K562 (cell line): Measurements from ENCODE around the gene NUP107. TPM values are rescaled to one million over a fixed set of nuclear protein-coding genes. Genes with fewer than 3 reads are reported as not detected.

Experiments
- ATAC-seq: fragments of 200-7000 bp; cut with Tn5 transposase; 3 replicates; pipeline ENCODE4 v1.9.1; 2020; ENCODE audit warnings: moderate library complexity
- BruUV-seq: library from RNA; stranded (reverse); fragments of 400-500 nt; replicated peaks from 2 replicates; lab custom pipeline; 2021; lab: Mats Ljungman, UMichigan
- CTCF ChIA-PET: fragments of 300-600 bp; formaldehyde crosslinking; extraction: SDS; loops from one replicate; lab custom pipeline; 2021; ENCODE audit warnings: low intra/inter-chr PET ratio; lab: Yijun Ruan, JAX
- POLR2A ChIA-PET: fragments of 300-600, 350-650 bp; sonication (Branson Sonifier 250); formaldehyde crosslinking; extraction: SDS; loops from one replicate; lab custom pipeline; 2021; ENCODE audit warnings: antibody characterized with exemption, inconsistent platforms; lab: Yijun Ruan, JAX
- DNase-seq, 4 experiments: peaks; one replicate each; pipeline versions ENCODE4 v3.0.0 to v3.0.0-alpha.2; 2011 to 2018; ENCODE audit warnings: low spot score in 3 of 4, mixed read lengths in 3 of 4; ENCODE audit errors: extremely low read depth in 1 of 4
- FAIRE-seq: peaks from 2 replicates; lab custom pipeline; 2011; peaks lifted over from hg19 to GRCh38; lab: Jason Lieb, UNC
- H2AFZ ChIP-seq: 2 replicates; pipeline ENCODE4 v1.6.0; 2011; ENCODE audit warnings: low read depth, low read length, control low read depth, inconsistent platforms
- H3K27ac ChIP-seq: fragments of 200-600 bp; 3 replicates; pipeline ENCODE4 v1.8.0; 2011; ENCODE audit warnings: low read depth, mild to moderate bottlenecking, control low read depth, inconsistent platforms, low read length, moderate library complexity, mixed read lengths; ENCODE audit errors: extremely low read depth
- H3K27me3 ChIP-seq, 2 experiments: fragments of 300-600 bp in 1 of 2; 2 replicates in 1 of 2; 3 replicates in 1 of 2; pipeline versions ENCODE4 v1.6.0 to v1.8.0; 2011; ENCODE audit warnings: inconsistent platforms in 2 of 2, low read length in 2 of 2, mild to moderate bottlenecking in 1 of 2, mixed read lengths in 1 of 2, moderate library complexity in 1 of 2; ENCODE audit not compliant: control insufficient read depth in 2 of 2, insufficient read depth in 2 of 2
- H3K36me3 ChIP-seq: fragments of 300-600 bp; 3 replicates; pipeline ENCODE4 v1.8.0; 2011; ENCODE audit warnings: mild to moderate bottlenecking, low read length, inconsistent platforms; ENCODE audit not compliant: control insufficient read depth, insufficient read depth
- H3K4me1 ChIP-seq, 2 experiments: fragments of 200-600 bp in 1 of 2; replicated peaks in 1 of 2; 2 replicates in 1 of 2; 3 replicates in 1 of 2; pipeline versions ENCODE4 v1.5.1 to v1.8.0; 2011; ENCODE audit warnings: inconsistent platforms in 2 of 2, low read length in 2 of 2, mild to moderate bottlenecking in 1 of 2, mixed read lengths in 1 of 2, moderate library complexity in 1 of 2; ENCODE audit not compliant: control insufficient read depth in 2 of 2, insufficient read depth in 2 of 2
- H3K4me2 ChIP-seq: 2 replicates; pipeline ENCODE4 v1.6.1; 2011; ENCODE audit warnings: low read length, control low read depth, inconsistent platforms, mixed read lengths; ENCODE audit not compliant: insufficient read depth
- H3K4me3 ChIP-seq: fragments of 200-600 bp; sonication (generic), shearing (Covaris generic); 2 replicates; pipeline ENCODE4 v1.5.1; 2016; ENCODE audit warnings: control low read depth, inconsistent platforms
- H3K79me2 ChIP-seq: fragments of 200-600 bp; 3 replicates; pipeline ENCODE4 v1.8.0; 2011; ENCODE audit warnings: low read length, inconsistent platforms; ENCODE audit not compliant: control insufficient read depth, insufficient read depth
- H3K9ac ChIP-seq, 2 experiments: 2 replicates each; pipeline versions ENCODE4 v1.6.0 to v1.6.1; 2011; ENCODE audit warnings: low read depth in 2 of 2, low read length in 2 of 2, control low read depth in 1 of 2, inconsistent platforms in 1 of 2, mild to moderate bottlenecking in 1 of 2, mixed read lengths in 1 of 2; ENCODE audit not compliant: insufficient read depth in 1 of 2
- H3K9me1 ChIP-seq: one replicate; pipeline ENCODE4 v1.6.0; 2011; ENCODE audit warnings: inconsistent platforms, mild to moderate bottlenecking, low read length, moderate library complexity; ENCODE audit not compliant: control insufficient read depth, insufficient read depth
- H3K9me3 ChIP-seq: replicated peaks from 2 replicates; pipeline ENCODE4 v1.5.1; 2011; ENCODE audit warnings: low read depth, low read length, inconsistent platforms; ENCODE audit not compliant: control insufficient read depth, insufficient read depth
- H4K20me1 ChIP-seq: replicated peaks from 2 replicates; pipeline ENCODE4 v1.6.1; 2011; ENCODE audit warnings: low read length, inconsistent platforms, mixed read lengths; ENCODE audit not compliant: control insufficient read depth, insufficient read depth
- ARNT ChIP-seq, 2 experiments: fragments of 450-650 bp; IDR thresholded peaks; 2 replicates each; pipeline ENCODE4 v1.6.1; 2016; ENCODE audit warnings: mild to moderate bottlenecking in 1 of 2
- CBFA2T3 ChIP-seq: fragments of 450-650 bp; IDR thresholded peaks from 2 replicates; pipeline ENCODE4 v1.6.1; 2017
- EP400 ChIP-seq: fragments of 450-650 bp; IDR thresholded peaks from 2 replicates; pipeline ENCODE4 v1.6.1; 2017; ENCODE audit warnings: antibody characterized with exemption, mild to moderate bottlenecking, moderate library complexity
- ETV1 ChIP-seq: fragments of 450-650 bp; conservative IDR thresholded peaks from 2 replicates; pipeline ENCODE4 v1.6.1; 2016; ENCODE audit warnings: missing genetic modification characterization, control low read depth, low read depth, missing compliant biosample characterization
- HLTF ChIP-seq: fragments of 450-650 bp; IDR thresholded peaks from 2 replicates; pipeline ENCODE4 v1.6.1; 2016
- JUNB ChIP-seq: fragments of 450-650 bp; formaldehyde crosslinking; conservative IDR thresholded peaks from 2 replicates; pipeline ENCODE4 v1.4.0; 2020; ENCODE audit warnings: mild to moderate bottlenecking
- LARP7 ChIP-seq: fragments of 450-650 bp; IDR thresholded peaks from 2 replicates; pipeline ENCODE4 v1.6.1; 2016
- LCOR ChIP-seq: sonication (generic); formaldehyde crosslinking; IDR thresholded peaks from 2 replicates; pipeline ENCODE4 v1.8.0; 2022; ENCODE audit warnings: mild to moderate bottlenecking, missing genetic modification reagents
- NELFE ChIP-seq: IDR thresholded peaks from 2 replicates; pipeline ENCODE4 v1.6.1; 2011; ENCODE audit warnings: mild to moderate bottlenecking; ENCODE audit not compliant: insufficient read depth, insufficient read length
- NFXL1 ChIP-seq: fragments of 450-650 bp; formaldehyde crosslinking; IDR thresholded peaks from 2 replicates; pipeline ENCODE4 v1.4.0; 2021; ENCODE audit warnings: mild to moderate bottlenecking
- POLR2B ChIP-seq: fragments of 450-650 bp; IDR thresholded peaks from 2 replicates; pipeline ENCODE4 v1.6.1; 2018; ENCODE audit warnings: low read depth; ENCODE audit not compliant: partially characterized antibody
- RB1 ChIP-seq: fragments of 450-650 bp; IDR thresholded peaks from 2 replicates; pipeline ENCODE4 v1.6.1; 2017; ENCODE audit warnings: low read depth, mild to moderate bottlenecking
- SMARCA5 ChIP-seq: fragments of 450-650 bp; IDR thresholded peaks from 2 replicates; pipeline ENCODE4 v1.6.1; 2016
- TARDBP ChIP-seq: fragments of 450-650 bp; IDR thresholded peaks from 2 replicates; pipeline ENCODE4 v1.6.1; 2016
- TFAM ChIP-seq: fragments of 250-450 bp; sonication (Bioruptor Pico); conservative IDR thresholded peaks from 2 replicates; pipeline ENCODE4 v1.5.0; 2021; ENCODE audit warnings: mild to moderate bottlenecking, moderate library complexity
- ZFP36 ChIP-seq: fragments of 150-350 bp; IDR thresholded peaks from 2 replicates; pipeline ENCODE4 v1.6.1; 2018; ENCODE audit warnings: low read length, low read depth; ENCODE audit not compliant: partially characterized antibody
- ZNF263 ChIP-seq: sonication (generic); formaldehyde crosslinking; IDR thresholded peaks from 2 replicates; pipeline ENCODE4 v1.8.0; 2022; ENCODE audit warnings: mild to moderate bottlenecking, missing genetic modification reagents, borderline replicate concordance
- ZNF445 ChIP-seq: fragments of 250-450 bp; sonication (Bioruptor Pico); IDR thresholded peaks from 2 replicates; pipeline ENCODE4 v1.4.0; 2020; ENCODE audit warnings: low read depth, mild to moderate bottlenecking, moderate library complexity
- ZNF586 ChIP-seq: fragments of 450-650 bp; formaldehyde crosslinking; conservative IDR thresholded peaks from 2 replicates; pipeline ENCODE4 v1.4.0; 2020; ENCODE audit warnings: mild to moderate bottlenecking, moderate library complexity
- ZNF717 ChIP-seq: fragments of 250-450 bp; sonication (Bioruptor Pico); IDR thresholded peaks from 2 replicates; pipeline ENCODE4 v1.5.0; 2021
- in situ Hi-C: fragments of 300-500 bp; cut with MboI; formaldehyde crosslinking; loops from 4 replicates; pipeline ENCODE4 v1.15.0; 2018; ENCODE audit warnings: inconsistent platforms, mixed read lengths
- intact Hi-C: fragments of 100-400 bp; cut with micrococcal nuclease; formaldehyde crosslinking; loops from 2 replicates; pipeline ENCODE4 v1.14.2; 2022
- polyA plus RNA-seq, 8 experiments: library from polyadenylated mRNA; depleted of rRNA in 4 of 8; stranded (reverse) in 5 of 8; unstranded in 3 of 8; fragments of >200 nt; fragmentation: Nextera tagmentation in 2 of 8; fragmentation: Illumina TruSeq in 1 of 8; extraction: Ambion mirVana in 2 of 8; extraction: Trizol in 1 of 8; gene quantifications; 2 replicates each; pipeline versions ENCODE4 v1.2.1 to v1.2.3, GENCODE V29; 2011 to 2014; ENCODE audit warnings: inconsistent platforms in 1 of 8, missing spikeins in 1 of 8
- total RNA-seq, 7 experiments: library from RNA; depleted of rRNA in 6 of 7; stranded (reverse); fragments of >200 nt in 6 of 7; fragmentation: Illumina TruSeq in 2 of 7; extraction: Trizol in 2 of 7; gene quantifications; 2 replicates each; pipeline versions ENCODE4 v1.2.1 to v1.2.3, GENCODE V29; 2011 to 2021; ENCODE audit warnings: low replicate concordance in 1 of 7
- TF ChIP-seq, protein P1 (sequence below): fragments of 450-650 bp; formaldehyde crosslinking; IDR thresholded peaks from 2 replicates; pipeline ENCODE4 v1.4.0; 2020; ENCODE audit warnings: mild to moderate bottlenecking, moderate library complexity
- TF ChIP-seq, protein P2 (sequence below): sonication (generic); formaldehyde crosslinking; IDR thresholded peaks from 2 replicates; pipeline ENCODE4 v1.4.0; 2020; ENCODE audit warnings: mild to moderate bottlenecking, missing genetic modification reagents

Gene NUP107
- total and polyA plus RNA-seq, 9 of the 15 experiments (the other 6 are each of a cell fraction or from before 2014, with no cell fraction given): 129 to 277 (median 199) TPM

DNA sequence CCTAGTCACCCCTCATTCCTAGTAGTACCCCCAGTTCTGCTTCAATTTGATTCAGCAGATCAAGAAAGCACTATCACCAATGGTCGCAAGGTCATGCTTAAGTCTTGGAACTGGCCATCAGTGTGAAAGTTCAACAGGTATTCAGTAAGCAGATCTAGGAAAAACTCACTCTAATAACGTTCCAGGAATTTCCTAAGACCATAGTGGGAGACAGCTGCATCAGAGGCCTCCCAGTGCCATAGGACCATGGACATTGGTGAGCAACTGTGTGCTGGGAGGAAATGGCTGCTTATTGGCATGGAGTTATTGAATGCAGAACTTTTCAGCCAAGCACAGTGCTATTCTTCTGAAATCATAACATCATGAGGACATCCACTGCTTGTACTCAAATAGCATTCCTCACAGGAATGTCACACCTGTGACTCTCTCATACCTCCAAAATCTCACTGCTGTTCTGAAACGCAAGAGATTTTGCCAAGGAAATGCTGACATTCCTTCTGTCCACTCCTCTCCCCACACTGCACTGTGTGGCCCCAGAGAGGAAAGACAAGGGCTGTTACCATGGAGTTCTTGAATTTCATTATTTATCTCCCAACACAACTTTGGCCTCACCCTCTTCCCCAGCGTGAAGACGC is 90.3 kb downstream of the NUP107 start (continued):
- TF ChIP-seq ETV1 (tag) (no peak), ZNF263 (no peak), EP400 (no peak), TARDBP (no peak)

DNA sequence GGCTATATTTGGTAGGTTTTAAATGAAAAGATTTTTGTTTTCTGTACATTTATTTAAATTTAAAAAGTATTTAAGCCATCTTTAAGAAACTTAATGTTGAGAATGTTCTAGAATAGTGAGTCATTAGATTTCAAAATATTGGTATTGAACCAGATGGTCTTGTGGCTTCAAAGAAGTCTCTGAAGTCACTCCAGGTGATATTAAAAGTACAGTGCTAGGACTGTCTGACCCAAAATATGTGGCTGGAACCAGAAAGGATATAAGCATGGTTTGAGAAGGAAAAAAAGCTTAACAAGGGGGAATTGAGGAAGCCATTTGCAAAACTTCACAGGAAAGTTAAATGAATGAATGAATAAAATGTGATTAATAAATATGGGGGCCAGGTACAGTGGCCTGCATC is 92.5 kb downstream of the NUP107 start:
- in situ Hi-C loops: no loop called here
- peaks cover 0 to 4% of the 10 kb centered on the region in 2 experiments; a peak in 2 of 5 replicates for H3K4me1 ChIP-seq
- intact Hi-C loops: no loop called here

More for the DNA sequence above, 92.5 kb downstream of the NUP107 start:
- Histone ChIP-seq H3K79me2 (no peaks in the 10 kb centered on the region), H3K27me3 (no peaks in the 10 kb centered on the region), H3K4me3 (no peak overlapping the region), H3K27ac (no peak overlapping the region), H3K36me3 (no peaks in the 10 kb centered on the region), H4K20me1 (no peaks in the 10 kb centered on the region), H3K4me2 (no peak overlapping the region), H2AFZ (no peak overlapping the region), H3K9ac (no peak overlapping the region), H3K9me3 (no peaks in the 10 kb centered on the region), H3K9me1 (no peaks in the 10 kb centered on the region)
- TF ChIP-seq SMARCA5 (no peak), ZFP36 (no peak), LCOR (CRISPR knock-in tag) (no peak), POLR2B (no peak), ZNF445 (CRISPR knock-in tag) (no peak), ZNF586 (CRISPR knock-in tag) (no peak), TFAM (CRISPR knock-in tag) (no peak), NFXL1 (CRISPR knock-in tag) (no peak), CBFA2T3 (no peak), NELFE (no peak), RB1 (no peak), HLTF (no peak), JUNB (CRISPR knock-in tag) (no peak), LARP7 (no peak), ZNF717 (CRISPR knock-in tag) (no peak), ARNT (IDR thresholded peaks at IDR 0.05) (no peak)
- TF ChIP-seq, protein P1, sequence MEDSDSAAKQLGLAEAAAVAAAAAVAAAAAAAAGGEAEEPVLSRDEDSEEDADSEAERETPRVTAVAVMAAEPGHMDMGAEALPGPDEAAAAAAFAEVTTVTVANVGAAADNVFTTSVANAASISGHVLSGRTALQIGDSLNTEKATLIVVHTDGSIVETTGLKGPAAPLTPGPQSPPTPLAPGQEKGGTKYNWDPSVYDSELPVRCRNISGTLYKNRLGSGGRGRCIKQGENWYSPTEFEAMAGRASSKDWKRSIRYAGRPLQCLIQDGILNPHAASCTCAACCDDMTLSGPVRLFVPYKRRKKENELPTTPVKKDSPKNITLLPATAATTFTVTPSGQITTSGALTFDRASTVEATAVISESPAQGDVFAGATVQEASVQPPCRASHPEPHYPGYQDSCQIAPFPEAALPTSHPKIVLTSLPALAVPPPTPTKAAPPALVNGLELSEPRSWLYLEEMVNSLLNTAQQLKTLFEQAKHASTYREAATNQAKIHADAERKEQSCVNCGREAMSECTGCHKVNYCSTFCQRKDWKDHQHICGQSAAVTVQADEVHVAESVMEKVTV (CRISPR knock-in tag): no peak
- TF ChIP-seq, protein P2, sequence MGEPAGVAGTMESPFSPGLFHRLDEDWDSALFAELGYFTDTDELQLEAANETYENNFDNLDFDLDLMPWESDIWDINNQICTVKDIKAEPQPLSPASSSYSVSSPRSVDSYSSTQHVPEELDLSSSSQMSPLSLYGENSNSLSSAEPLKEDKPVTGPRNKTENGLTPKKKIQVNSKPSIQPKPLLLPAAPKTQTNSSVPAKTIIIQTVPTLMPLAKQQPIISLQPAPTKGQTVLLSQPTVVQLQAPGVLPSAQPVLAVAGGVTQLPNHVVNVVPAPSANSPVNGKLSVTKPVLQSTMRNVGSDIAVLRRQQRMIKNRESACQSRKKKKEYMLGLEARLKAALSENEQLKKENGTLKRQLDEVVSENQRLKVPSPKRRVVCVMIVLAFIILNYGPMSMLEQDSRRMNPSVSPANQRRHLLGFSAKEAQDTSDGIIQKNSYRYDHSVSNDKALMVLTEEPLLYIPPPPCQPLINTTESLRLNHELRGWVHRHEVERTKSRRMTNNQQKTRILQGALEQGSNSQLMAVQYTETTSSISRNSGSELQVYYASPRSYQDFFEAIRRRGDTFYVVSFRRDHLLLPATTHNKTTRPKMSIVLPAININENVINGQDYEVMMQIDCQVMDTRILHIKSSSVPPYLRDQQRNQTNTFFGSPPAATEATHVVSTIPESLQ (CRISPR knock-in tag): no peak
- ATAC-seq: no peak
- ChIA-PET POLR2A (no interaction called here), CTCF (no interaction called here)
- BruUV-seq: no TSS peak
- FAIRE-seq: no peak
- no peak for DNase-seq
